KMS-11 (cell line): ENCODE results near the gene CNDP1.

Experiments used
- H2AFZ ChIP-seq: fragments of 200-600 bp; sonication (generic); 2 replicates; pipeline ENCODE4 v1.6.1; 2016; ENCODE audit warnings: antibody characterized with exemption, mixed run types, low read depth
- H3K27ac ChIP-seq: fragments of 200-600 bp; sonication (generic); 2 replicates; pipeline ENCODE4 v1.6.1; 2016; ENCODE audit warnings: mild to moderate bottlenecking, mixed run types
- H3K27me3 ChIP-seq: fragments of 200-600 bp; sonication (generic); 2 replicates; pipeline ENCODE4 v1.6.1; 2017; ENCODE audit warnings: mild to moderate bottlenecking, low read depth, mixed run types, moderate library complexity; ENCODE audit not compliant: insufficient read depth
- H3K36me3 ChIP-seq: fragments of 200-600 bp; sonication (generic); 2 replicates; pipeline ENCODE4 v1.6.1; 2017; ENCODE audit warnings: mild to moderate bottlenecking, mixed run types; ENCODE audit not compliant: insufficient read depth
- H3K4me1 ChIP-seq: fragments of 200-600 bp; sonication (generic); 2 replicates; pipeline ENCODE4 v1.6.1; 2016; ENCODE audit warnings: mild to moderate bottlenecking, low read depth, mixed run types; ENCODE audit not compliant: poor library complexity, severe bottlenecking
- H3K4me2 ChIP-seq: fragments of 200-600 bp; sonication (generic); 2 replicates; pipeline ENCODE4 v1.7.0; 2016; ENCODE audit warnings: mild to moderate bottlenecking, mixed run types
- H3K4me3 ChIP-seq: fragments of 200-600 bp; sonication (generic); IDR thresholded peaks from 2 replicates; pipeline ENCODE4 v1.6.1; 2017; ENCODE audit warnings: low read depth, low read length, mixed read lengths; ENCODE audit not compliant: insufficient read depth
- H3K79me2 ChIP-seq: fragments of 200-600 bp; sonication (generic); 2 replicates; pipeline ENCODE4 v1.6.1; 2016; ENCODE audit warnings: low read depth, mixed run types; ENCODE audit not compliant: insufficient read depth
- H3K9ac ChIP-seq: fragments of 200-600 bp; sonication (generic); 2 replicates; pipeline ENCODE4 v1.6.1; 2016; ENCODE audit warnings: mild to moderate bottlenecking, mixed run types
- H4K20me1 ChIP-seq: fragments of 200-600 bp; sonication (generic); 2 replicates; pipeline ENCODE4 v1.6.1; 2016; ENCODE audit warnings: mild to moderate bottlenecking, mixed run types; ENCODE audit not compliant: insufficient read depth
- CTCF ChIP-seq: fragments of 200-600 bp; sonication (generic); conservative IDR thresholded peaks from 2 replicates; pipeline ENCODE4 v1.6.1; 2017; ENCODE audit warnings: low read depth, mild to moderate bottlenecking, antibody characterized with exemption, low read length, moderate library complexity, mixed read lengths

Gene CNDP1

GRCh38 chr18:74517236-74517630 lies 17.1 kb upstream of the CNDP1 start:
- no peak for TF ChIP-seq CTCF
- Histone ChIP-seq H3K79me2 (peaks cover 20% of the 10 kb centered on the region; the same call in 1 of the 2 replicates), H3K27ac (no peak overlapping the region), H2AFZ (no peak overlapping the region), H3K4me1 (peaks cover 14% of the 10 kb centered on the region), H3K9ac (no peak overlapping the region), H3K4me2 (no peak overlapping the region), H3K27me3 (no peaks in the 10 kb centered on the region), H4K20me1 (no peaks in the 10 kb centered on the region), H3K36me3 (peaks cover 50% of the 10 kb centered on the region; the same call in 1 of the 2 replicates), H3K4me3 (no peak overlapping the region)

DNA sequence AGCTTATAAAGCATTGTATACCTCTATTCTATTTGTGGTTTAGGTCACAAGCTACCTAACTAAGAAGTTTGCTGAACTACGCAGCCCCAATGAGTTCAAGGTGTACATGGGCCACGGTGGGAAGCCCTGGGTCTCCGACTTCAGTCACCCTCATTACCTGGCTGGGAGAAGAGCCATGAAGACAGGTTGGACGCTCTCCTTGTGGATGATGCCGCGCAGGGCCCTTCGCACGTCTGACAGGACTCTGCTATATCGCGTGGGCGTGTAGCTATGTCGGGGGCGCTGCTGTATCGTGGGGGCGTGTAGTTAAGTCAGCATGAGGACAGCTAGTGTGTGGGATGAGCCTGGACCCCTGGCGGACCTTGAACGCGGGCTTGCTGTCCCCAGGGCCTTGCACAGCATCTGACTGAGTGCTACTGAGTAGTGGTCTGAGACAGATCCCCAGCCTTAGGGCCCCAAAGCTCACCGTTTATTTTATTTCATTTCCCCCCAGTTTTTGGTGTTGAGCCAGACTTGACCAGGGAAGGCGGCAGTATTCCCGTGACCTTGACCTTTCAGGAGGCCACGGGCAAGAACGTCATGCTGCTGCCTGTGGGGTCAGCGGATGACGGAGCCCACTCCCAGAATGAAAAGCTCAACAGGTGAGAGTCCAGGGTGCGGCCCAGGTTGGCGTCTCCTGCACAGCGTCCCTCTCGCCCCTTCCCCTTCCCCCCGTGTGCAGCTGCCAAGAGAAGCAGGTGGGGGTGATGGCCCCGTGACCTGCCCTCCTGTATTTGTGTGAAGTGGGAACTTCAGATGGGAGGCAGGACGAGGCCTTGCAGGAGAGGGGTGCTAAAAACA lies 15.6 kb upstream of the CNDP1 start:
- H3K36me3 ChIP-seq, result peaks cover 42% of the 10 kb centered on the region; the same call in 1 of the 2 replicates
- H3K4me3 ChIP-seq, result no peak overlapping the region
- H3K9ac ChIP-seq, result no peak overlapping the region
- TF ChIP-seq CTCF, result no peak
- H3K27me3 ChIP-seq, result no peaks in the 10 kb centered on the region
- peaks cover 28% of the 10 kb centered on the region for H3K4me1 ChIP-seq
- H3K27ac ChIP-seq, result no peak overlapping the region
- H3K79me2 ChIP-seq, result peaks cover 6% of the 10 kb centered on the region; the same call in 1 of the 2 replicates
- no peaks in the 10 kb centered on the region for H4K20me1 ChIP-seq
- H3K4me2 ChIP-seq, result no peak overlapping the region
- no peak overlapping the region for H2AFZ ChIP-seq

DNA sequence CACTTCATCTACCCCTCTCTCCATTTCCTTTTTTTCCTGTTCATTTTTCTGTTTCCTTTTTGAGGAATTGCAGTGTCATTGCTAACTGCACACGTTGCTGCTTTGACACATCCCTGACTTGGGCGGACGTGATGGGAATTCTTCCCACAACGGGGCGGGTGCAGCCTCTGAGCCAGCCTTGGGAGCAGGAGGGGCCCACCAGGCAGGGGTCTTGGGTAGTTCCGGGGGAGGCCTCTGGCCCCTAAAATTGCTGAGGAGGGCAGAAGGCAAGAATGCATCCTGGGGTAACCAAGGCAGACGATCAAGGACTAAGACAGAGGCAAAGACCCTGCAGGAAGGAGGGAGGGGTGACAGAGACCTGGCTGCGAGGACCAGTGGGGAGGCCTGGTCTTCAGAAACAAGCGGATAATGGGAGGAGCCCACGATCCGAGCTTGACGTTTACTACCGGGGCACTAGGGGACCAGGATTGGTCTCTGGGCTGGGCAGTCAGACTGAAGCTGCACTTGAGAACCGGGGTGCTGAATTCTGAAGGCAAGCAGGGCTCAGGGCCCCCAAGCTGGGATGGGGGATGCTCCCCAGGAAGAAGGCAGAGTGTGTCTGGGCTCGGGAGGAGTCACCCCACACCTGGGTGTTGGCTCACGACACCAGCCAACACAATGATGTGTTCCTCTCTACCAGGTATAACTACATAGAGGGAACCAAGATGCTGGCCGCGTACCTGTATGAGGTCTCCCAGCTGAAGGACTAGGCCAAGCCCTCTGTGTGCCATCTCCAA lies 14.8 kb upstream of the CNDP1 start:
- no peak for TF ChIP-seq CTCF
- H3K4me3 ChIP-seq, result no peak overlapping the region
- H3K79me2 ChIP-seq, result no peaks in the 10 kb centered on the region; the same call in 1 of the 2 replicates
- no peaks in the 10 kb centered on the region for H3K27me3 ChIP-seq
- no peak overlapping the region for H3K4me2 ChIP-seq
- H3K27ac ChIP-seq, result no peak overlapping the region; the same call in 1 of the 2 replicates
- no peak overlapping the region for H2AFZ ChIP-seq
- peaks cover 42% of the 10 kb centered on the region; the same call in 1 of the 2 replicates for H3K36me3 ChIP-seq
- no peaks in the 10 kb centered on the region for H4K20me1 ChIP-seq
- H3K4me1 ChIP-seq, result peaks cover 36% of the 10 kb centered on the region
- no peak overlapping the region for H3K9ac ChIP-seq

DNA sequence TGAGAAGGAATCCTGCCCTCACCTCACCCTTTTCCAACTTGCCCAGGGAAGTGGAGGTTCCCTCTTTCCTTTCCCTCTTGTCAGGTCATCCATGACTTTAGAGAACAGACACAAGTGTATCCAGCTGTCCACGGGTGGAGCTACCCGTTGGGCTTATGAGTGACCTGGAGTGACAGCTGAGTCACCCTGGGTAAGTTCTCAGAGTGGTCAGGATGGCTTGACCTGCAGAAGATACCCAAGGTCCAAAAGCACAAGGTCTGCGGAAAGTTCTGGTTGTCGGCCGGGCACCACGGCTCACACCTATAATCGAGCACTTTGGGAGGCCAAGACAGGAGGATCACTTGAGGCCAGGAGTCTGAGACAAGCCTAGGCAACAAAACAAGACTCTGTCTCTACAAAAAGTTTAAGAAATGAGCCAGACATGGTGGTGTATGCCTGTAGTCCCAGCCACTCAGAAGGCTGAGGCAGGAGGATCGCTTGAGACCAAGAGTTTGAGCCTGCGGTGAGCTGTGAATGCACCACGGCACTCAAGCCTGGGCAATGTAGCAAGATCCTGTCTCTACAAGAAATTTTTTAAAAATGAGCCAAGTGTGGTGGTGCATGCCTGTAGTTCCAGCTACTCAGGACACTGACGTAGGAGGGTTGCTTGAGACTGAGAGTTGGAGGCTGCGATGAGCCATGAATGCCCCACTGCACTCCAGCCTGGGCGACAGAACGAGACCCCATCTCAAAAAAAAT lies 14.0 kb upstream of the CNDP1 start:
- no peak for TF ChIP-seq CTCF
- H4K20me1 ChIP-seq, result no peaks in the 10 kb centered on the region
- no peak overlapping the region for H3K4me2 ChIP-seq
- H3K79me2 ChIP-seq, result no peaks in the 10 kb centered on the region; the same call in 1 of the 2 replicates
- peaks cover 39% of the 10 kb centered on the region for H3K4me1 ChIP-seq
- no peak overlapping the region; the same call in 1 of the 2 replicates for H3K27ac ChIP-seq
- H2AFZ ChIP-seq, result no peak overlapping the region
- H3K9ac ChIP-seq, result no peak overlapping the region
- H3K27me3 ChIP-seq, result no peaks in the 10 kb centered on the region
- H3K36me3 ChIP-seq, result peaks cover 35% of the 10 kb centered on the region; the same call in 1 of the 2 replicates
- no peak overlapping the region for H3K4me3 ChIP-seq
